Measurements from ENCODE around the gene IDI1. TPM values are rescaled to one million over a fixed set of nuclear protein-coding genes. Genes with fewer than 3 reads are reported as not detected.

The IDI1 gene
- 100 to 1,000 TPM in 1 of 2 donors, 10 to 100 TPM in 1; 65.2 to 132 TPM for total RNA-seq
- long read RNA-seq, transcript IDI1-205 (4 exons, 1,066 nt), result minor isoform, 22 of 277 reads
- long read RNA-seq, transcript IDI1-201 (5 exons, 2,301 nt), result major isoform, 212 of 277 reads
- long read RNA-seq, partial matches to known transcripts, result 18 of 277 reads
- long read RNA-seq, other reads (novel, unspliced or antisense), result 24 of 277 reads

DNA sequence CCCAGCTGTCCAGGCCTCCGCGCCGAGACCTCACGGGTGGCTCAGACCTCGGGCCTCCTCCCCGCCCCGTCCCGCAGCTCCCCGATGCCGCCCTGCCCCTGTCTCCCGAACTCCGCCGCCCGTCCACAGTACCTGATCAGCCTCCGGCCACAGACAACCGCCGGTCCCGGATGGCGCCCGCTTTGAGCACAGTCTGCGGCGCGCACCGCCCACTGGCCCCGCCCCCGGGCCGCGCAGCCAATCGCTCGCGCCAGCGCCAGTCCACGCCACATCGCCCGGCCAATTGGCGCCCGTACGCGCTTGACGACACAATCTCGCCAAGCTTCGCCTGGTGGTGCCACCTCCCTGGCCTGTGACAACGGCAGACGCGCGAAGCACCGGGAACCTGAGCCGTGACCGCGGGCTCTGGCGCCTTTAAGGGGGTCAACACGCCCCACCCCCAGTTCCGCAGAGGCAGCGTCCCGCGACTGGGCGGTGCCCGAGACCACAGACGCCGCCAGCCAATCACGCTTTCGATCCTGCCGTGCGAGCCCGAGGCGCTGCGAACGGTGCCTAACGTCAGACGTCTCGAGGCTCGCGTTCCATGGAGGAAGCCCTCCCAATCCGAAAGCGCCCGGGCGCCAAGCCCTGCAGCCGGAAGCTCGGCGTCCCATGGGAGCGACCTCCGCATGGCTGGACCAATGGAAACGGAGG, at the start of gene IDI1:
IDI1 (minus strand) TSS at position 388 of the 693 bp plus-strand sequence; CDS start at position 272, 116 bp downstream.
- DNase-seq (peak; percentile 97 to 98), ATAC-seq (peak; percentile 84)
- intact Hi-C loops (cut with DNase I, micrococcal nuclease), result no loop called here

DNA sequence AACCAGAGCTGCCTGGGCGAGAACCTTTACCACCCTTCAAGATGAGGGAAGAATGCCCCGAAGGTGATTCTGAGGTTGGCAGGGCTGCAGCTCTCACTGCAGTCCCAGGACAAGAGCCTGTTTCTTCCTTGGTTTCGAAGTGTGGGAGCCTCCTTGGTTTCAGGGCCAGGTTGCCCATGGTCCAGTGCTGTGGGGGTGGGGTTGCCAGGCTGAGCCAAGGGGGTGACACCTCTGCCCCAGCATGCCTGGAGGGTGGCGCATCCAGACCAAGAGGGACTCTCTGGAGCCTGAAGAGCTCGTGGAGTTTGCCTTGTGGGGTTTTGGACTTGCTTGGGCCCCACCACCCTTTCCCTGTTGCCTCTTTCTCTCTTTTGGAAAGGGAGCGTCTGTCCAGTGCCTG, 48.5 kb upstream of the IDI1 start:
- DNase-seq, result no peak
- intact Hi-C loops (cut with DNase I, micrococcal nuclease), result no loop called here
- no peak for ATAC-seq

DNA sequence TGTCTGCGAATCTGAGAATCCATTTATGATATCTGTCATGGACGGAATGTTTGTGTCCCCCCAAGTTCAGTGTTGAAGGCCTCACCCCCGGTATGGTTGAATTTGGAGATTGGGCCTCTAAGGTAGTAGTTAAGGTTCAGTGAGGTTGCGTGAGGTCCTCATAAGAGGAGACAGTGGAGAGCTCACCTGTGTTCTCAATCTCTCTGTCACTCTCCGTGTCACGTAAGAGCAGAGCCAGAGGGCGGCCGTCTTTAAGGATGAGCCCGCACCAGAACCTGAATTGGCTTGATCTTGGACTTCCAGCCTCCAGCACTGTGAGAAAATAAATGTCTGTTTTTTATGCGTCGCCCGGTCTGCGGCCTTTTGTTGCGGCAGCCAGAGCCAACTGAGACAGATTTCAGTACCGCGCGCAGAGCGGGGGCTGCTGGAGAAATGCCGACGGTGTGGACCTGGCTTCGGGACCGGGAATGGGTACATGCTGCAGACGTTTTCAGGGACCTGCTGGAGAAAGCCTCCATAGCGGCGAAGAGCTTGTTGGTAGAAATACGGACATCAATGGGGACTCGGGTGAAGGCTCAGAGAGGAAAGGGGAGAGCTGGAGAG, 47.5 kb upstream of the IDI1 start:
- no peak for DNase-seq
- ATAC-seq, result no peak
- intact Hi-C loops (cut with DNase I, micrococcal nuclease), result no loop called here

- ATAC-seq, result no peak
- intact Hi-C loops (cut with DNase I, micrococcal nuclease), result no loop called here
Observed at GRCh38 chr10:1095498-1095897, 46.6 kb upstream of the IDI1 start.

GRCh38 chr10:1094112-1095057, 45.5 kb upstream of the IDI1 start:
- intact Hi-C loops (cut with DNase I, micrococcal nuclease), result no loop called here
- ATAC-seq, result no peak
- DNase-seq, result no peak

More at GRCh38 chr10:1095498-1095897, 46.6 kb upstream of the IDI1 start:
- DNase-seq, result no peak

- intact Hi-C loops (cut with DNase I, micrococcal nuclease), result no loop called here
- ATAC-seq (no peak), DNase-seq (no peak)
Observed at GRCh38 chr10:1093696-1094095, 44.8 kb upstream of the IDI1 start.

GRCh38 chr10:1090696-1091095, 41.8 kb upstream of the IDI1 start:
- ATAC-seq, result no peak
- no peak for DNase-seq
- intact Hi-C loops (cut with DNase I, micrococcal nuclease), result no loop called here

DNA sequence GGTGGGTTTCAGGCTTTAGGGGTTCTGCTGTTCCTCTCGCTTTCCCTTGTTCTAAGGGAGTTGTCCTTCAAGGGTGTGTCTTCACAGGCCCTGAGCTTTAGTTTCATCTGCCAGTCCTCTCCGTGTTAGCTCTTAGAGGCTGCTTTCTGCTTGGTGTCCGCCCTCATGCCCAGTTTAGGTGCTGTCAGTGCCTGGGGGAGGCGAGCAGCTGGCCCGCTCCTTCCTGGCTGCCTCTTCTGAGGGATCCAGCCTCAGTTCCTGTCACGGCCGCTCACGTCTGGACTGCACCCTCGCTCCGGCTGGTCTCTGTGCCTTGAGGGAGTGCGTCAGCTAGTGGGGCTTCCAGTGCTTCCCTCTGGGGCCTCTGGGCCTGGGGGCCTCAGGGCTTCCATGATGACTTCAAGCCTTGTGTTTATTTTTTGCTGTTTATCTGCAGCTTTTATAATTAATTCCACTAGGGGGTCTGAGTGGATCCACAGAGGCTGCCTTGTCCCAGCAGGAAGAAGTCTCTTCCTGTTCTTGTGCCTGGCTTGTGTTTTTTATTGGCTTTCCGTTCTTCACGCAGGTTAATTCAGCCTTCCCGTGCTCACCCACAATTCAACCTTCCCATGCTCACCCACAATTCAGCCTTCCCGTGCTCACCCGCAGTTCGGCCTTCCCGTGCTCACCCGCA, 40.2 kb upstream of the IDI1 start:
- DNase-seq (no peak), ATAC-seq (no peak)
- intact Hi-C loops (cut with DNase I, micrococcal nuclease), result no loop called here

DNA sequence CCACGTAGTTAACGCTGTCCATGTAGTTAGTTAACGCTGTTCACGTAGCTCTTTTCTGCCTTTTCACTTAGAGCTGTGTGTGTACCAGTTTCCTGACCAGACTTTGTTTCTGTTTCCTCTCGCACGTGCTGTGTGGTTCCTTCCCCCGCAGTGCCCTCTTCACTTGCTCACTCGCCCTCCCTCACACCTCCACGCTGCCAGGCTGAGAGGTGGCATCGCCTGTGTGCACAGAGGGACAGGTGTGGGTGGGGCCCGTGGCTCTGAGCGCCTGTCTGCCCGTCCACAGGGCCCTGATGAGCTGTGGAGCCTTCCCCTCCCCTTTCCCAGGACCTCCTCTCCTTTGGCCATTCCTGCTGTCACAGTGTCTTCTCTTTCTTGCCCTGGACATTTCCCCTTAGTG, 37.9 kb upstream of the IDI1 start:
- intact Hi-C loops (cut with DNase I, micrococcal nuclease), result no loop called here
- ATAC-seq (no peak), DNase-seq (no peak)

- intact Hi-C loops (cut with DNase I, micrococcal nuclease), result no loop called here
- ATAC-seq (no peak), DNase-seq (no peak)
Observed at GRCh38 chr10:1085258-1085657, 36.3 kb upstream of the IDI1 start.

GRCh38 chr10:1084011-1084950, 35.4 kb upstream of the IDI1 start:
- ATAC-seq (no peak), DNase-seq (no peak)
- intact Hi-C loops (cut with DNase I, micrococcal nuclease), result no loop called here

GRCh38 chr10:1083581-1083980, 34.7 kb upstream of the IDI1 start:
- intact Hi-C loops (cut with DNase I, micrococcal nuclease), result no loop called here
- DNase-seq (no peak), ATAC-seq (no peak)

GRCh38 chr10:1078668-1079067, 29.7 kb upstream of the IDI1 start:
- intact Hi-C loops (cut with DNase I, micrococcal nuclease), result no loop called here
- ATAC-seq (peak; percentile 86), DNase-seq (no peak)

DNA sequence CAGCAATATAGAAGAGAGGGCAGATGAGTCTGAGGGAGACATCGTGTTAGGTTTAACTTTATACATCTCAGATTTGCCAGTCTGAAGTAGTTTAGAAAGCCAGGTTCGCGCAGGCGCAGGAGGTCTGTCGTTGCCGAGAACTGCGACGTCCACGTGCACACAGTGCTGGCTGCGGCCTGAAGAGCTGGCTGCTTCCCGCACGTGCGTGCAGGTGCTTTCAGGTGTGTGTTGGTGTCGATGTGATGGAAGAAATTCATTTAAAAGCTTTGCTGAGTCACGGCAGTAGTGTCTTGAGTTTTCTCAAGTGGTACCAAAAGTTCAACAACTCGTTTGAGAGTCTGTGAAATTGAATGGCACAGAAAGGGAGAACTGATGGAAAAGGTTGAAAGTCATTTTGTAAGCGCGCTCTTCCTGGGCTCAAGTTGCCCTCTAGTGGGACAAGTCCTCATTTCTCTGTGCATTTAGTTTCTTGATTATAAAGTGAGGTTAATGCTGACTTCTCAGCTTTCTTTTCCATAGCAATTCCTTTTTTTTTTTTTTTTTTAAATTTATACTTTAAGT, 25.9 kb upstream of the IDI1 start:
- no peak for DNase-seq
- ATAC-seq, result peak; percentile 29
- intact Hi-C loops (cut with DNase I, micrococcal nuclease), result no loop called here

DNA sequence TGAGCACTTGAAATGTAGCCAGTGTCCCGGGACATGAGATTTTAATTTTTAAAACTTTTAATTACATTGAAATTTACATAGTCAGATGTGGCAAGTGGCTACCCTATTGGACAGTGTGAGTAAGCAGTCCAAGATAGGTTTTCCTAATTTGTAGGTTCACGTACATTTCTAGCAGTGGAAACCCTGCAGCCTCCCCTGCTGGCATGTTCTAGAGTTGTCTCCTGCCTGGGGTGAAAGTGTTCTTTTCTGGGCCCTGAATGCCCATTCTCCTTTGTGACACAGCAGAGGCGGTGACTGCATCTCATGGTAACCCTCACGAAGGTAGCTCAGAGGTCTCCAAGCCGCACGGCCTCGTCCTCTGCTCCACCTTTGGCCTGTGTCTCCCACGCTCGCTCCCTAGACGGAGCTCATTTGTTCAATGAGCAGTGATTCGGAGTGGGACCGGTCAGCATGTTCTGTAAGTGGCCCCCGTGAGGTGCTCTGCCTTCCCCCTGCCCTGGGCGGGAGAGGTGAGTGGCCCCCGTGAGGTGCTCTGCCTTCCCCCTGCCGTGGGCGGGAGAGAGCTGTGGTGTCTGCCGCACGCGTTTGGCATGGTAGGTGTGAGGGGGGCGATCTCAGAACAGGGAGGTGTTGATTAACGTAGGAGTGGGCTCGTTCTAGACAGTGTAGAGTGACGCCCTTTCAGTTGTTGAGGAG, 25.3 kb upstream of the IDI1 start:
- DNase-seq (no peak), ATAC-seq (no peak)
- intact Hi-C loops (cut with DNase I, micrococcal nuclease), result no loop called here

DNA sequence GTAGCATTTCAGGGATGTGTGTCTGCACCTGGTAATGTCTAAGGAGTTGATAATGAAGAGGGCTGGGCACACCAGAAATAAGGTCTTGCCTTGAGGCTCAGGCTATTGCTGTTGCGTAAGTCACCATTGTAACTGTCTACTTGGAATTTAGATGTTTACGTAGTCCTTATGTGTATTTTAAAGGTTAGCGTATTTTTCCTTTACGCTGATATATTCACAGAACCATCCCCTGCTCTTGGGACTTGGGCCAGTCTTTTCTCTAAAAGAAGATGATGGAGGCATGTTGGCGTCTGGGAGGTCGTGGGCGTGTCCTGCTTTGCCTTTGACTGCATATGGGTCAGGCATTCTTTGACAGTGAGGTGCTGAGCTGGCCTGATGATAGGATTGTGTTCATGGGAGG, 22.0 kb upstream of the IDI1 start:
- ATAC-seq (peak; percentile 10), DNase-seq (no peak)
- intact Hi-C loops (cut with DNase I, micrococcal nuclease), result no loop called here
